ENCODE results near the gene GYPC. TPM values are rescaled to one million over a fixed set of nuclear protein-coding genes. Genes with fewer than 3 reads are reported as not detected.

The GYPC gene
- total RNA-seq, 1 experiment from 2014 or later: 28.1 TPM

- TF ChIP-seq E2F5 (CRISPR knock-in tag; IDR thresholded peaks at IDR 0.05): no peak
- TF ChIP-seq AR (CRISPR knock-in tag; IDR thresholded peaks at IDR 0.05): no peak
- TF ChIP-seq SP1 (CRISPR knock-in tag; conservative IDR thresholded peaks at IDR 0.05): no peak
- TF ChIP-seq ZNF425 (CRISPR knock-in tag; conservative IDR thresholded peaks at IDR 0.05): no peak
- no peak for TF ChIP-seq ETV6 (CRISPR knock-in tag; IDR thresholded peaks at IDR 0.05)
- no peak for TF ChIP-seq ZMAT4 (CRISPR knock-in tag; IDR thresholded peaks at IDR 0.05)
- TF ChIP-seq GRHL2 (CRISPR knock-in tag; IDR thresholded peaks at IDR 0.05; ENCODE audit: insufficient replicate concordance, severe bottlenecking): no peak
- no peak for TF ChIP-seq ELF4 (CRISPR knock-in tag; IDR thresholded peaks at IDR 0.05; ENCODE audit: low read depth)
- TF ChIP-seq OVOL2 (CRISPR knock-in tag; IDR thresholded peaks at IDR 0.05; ENCODE audit: borderline replicate concordance): no peak
- TF ChIP-seq AFF4 (CRISPR knock-in tag; IDR thresholded peaks at IDR 0.05; ENCODE audit: borderline replicate concordance): no peak
These were observed 88.7 kb downstream of the GYPC start (continued) for GRCh38 chr2:126744640-126745039.

Other genes with a start within 250 kb of the GYPC start
- not detected in 3 replicates for gene TEX51, start 242.7 kb downstream of the GYPC start, total RNA-seq (2021)